ENCODE data around the gene SYT14. TPM values are rescaled to one million over a fixed set of nuclear protein-coding genes. Genes with fewer than 3 reads are reported as not detected.

SYT14 gene
- total and polyA plus RNA-seq, 2 of the 4 experiments (the other 2 are of a cell fraction), result 0.14 to 1.3 TPM

GRCh38 chr1:210129092-210129491, 191.1 kb downstream of the SYT14 start:
- DNase-seq (no peak), ATAC-seq (ENCODE audit: low read depth) (no peak)
- H3K56ac ChIP-seq (ENCODE audit: extremely low read depth, insufficient read depth, low read length), result no peak overlapping the region
- H3K9ac ChIP-seq (ENCODE audit: low read depth, low read length), result no peak overlapping the region
- no peak overlapping the region for H3K18ac ChIP-seq (ENCODE audit: low read depth, low read length)
- ChIA-PET POLR2A (ENCODE audit: unreplicated experiment) (no interaction called here), CTCF (no interaction called here)
- H3K4me3 ChIP-seq (ENCODE audit: insufficient read depth, low read depth, low read length), result no peak overlapping the region
- no peaks in the 10 kb centered on the region for H4K20me1 ChIP-seq (ENCODE audit: insufficient read depth, low read length)
- H3K27me3 ChIP-seq (ENCODE audit: control insufficient read depth, insufficient read depth, low read length), result no peaks in the 10 kb centered on the region
- H2BK120ac ChIP-seq (ENCODE audit: low read depth, low read length), result no peak overlapping the region
- no peak overlapping the region for H2AK9ac ChIP-seq (replicated peaks; ENCODE audit: low read depth, low read length, poor library complexity)
- no peak overlapping the region for H2AK5ac ChIP-seq (ENCODE audit: low read depth, low read length)
- H3K4me1 ChIP-seq (ENCODE audit: control insufficient read depth, insufficient read depth, low read length), result no peaks in the 10 kb centered on the region
- no peak overlapping the region for H2BK20ac ChIP-seq (ENCODE audit: low read depth, low read length)
- no peak overlapping the region for H4K8ac ChIP-seq (ENCODE audit: low read depth in 2 of 2, low read length in 2 of 2)
- no peak overlapping the region for H3K14ac ChIP-seq (replicated peaks; ENCODE audit: low read depth, low read length)
- H2AFZ ChIP-seq (replicated peaks; ENCODE audit: low read length, poor library complexity), result no peak overlapping the region
- H3K36me3 ChIP-seq (ENCODE audit: control insufficient read depth, insufficient read depth, low read length), result no peaks in the 10 kb centered on the region
- H3K9me3 ChIP-seq (ENCODE audit: control insufficient read depth, insufficient read depth, low read length), result no peaks in the 10 kb centered on the region
- H3K27ac ChIP-seq (ENCODE audit: insufficient read depth, low read length), result no peak overlapping the region
- H4K91ac ChIP-seq (ENCODE audit: insufficient read depth, low read depth, low read length), result no peak overlapping the region
- H4K5ac ChIP-seq (ENCODE audit: low read depth, low read length), result no peak overlapping the region
- TF ChIP-seq MAFK (IDR thresholded peaks at IDR 0.05; ENCODE audit: low read depth, low read length), result no peak
- TF ChIP-seq CTCF (conservative IDR thresholded peaks at IDR 0.05; ENCODE audit: low read depth, low read length), result no peak
- TF ChIP-seq CEBPB (IDR thresholded peaks at IDR 0.05; ENCODE audit: low read depth, low read length), result no peak
- H3K79me1 ChIP-seq (ENCODE audit: low read depth in 1 of 2, low read length in 2 of 2), result no peaks in the 10 kb centered on the region
- H2BK15ac ChIP-seq (ENCODE audit: low read depth, low read length), result no peak overlapping the region
- no TSS peak for BruUV-seq (replicated peaks)
- dilution Hi-C loops (cut with HindIII; ENCODE audit: low sequenced_read_pairs, unreplicated experiment) (no loop called here), intact Hi-C loops (cut with micrococcal nuclease) (no loop called here), in situ Hi-C loops (cut with MboI; ENCODE audit: low sequenced_read_pairs) (no loop called here)
- H3K4me2 ChIP-seq (ENCODE audit: low read depth, low read length), result no peak overlapping the region
- H2BK5ac ChIP-seq (ENCODE audit: low read depth, low read length, poor library complexity, severe bottlenecking), result no peak overlapping the region
- H3K4ac ChIP-seq (ENCODE audit: low read depth, low read length), result no peak overlapping the region
- H3K9me1 ChIP-seq (ENCODE audit: insufficient read depth, low read length), result no peaks in the 10 kb centered on the region
- no CpG with 5 or more reads among the region's 4 CpGs for WGBS, 2 experiments (ENCODE audit: extremely low coverage in 2 of 2, insufficient read length in 1 of 2)
- no peak overlapping the region for H3K23ac ChIP-seq (ENCODE audit: low read depth, low read length)
